ENCODE data around the gene SECTM1. TPM values are rescaled to one million over a fixed set of nuclear protein-coding genes. Genes with fewer than 3 reads are reported as not detected.

Gene SECTM1
- total RNA-seq, 1 donor from 2014 or later = not detected

DNA sequence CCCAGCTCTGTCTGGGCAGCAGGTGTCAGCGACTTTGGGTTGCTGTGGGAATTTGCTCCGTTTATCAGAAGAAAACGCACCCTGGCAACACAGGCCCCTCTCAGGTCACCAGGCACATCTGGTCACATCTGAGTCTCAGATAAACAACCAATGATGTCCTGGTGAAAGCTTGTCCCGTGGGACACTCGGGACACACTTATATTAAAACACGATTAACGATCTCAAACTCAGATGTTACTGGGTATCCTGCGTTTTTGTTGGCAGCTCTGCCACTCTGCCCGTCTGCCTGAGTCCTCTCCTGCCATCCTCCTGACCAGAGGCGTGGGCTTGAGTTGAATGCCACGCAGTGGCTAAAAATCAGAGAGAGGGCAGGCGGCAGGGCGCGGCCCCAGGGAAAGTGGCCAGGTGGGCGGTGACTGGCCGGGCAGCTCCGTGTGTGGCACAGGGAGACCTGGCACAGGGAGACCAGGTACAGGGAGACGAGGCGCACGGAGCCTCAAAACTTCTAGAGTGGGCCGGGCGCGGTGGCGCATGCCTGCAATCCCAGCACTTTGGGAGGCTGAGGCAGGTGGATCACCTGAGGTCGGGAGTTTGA is 2.1 kb downstream of the SECTM1 start:
- H3K27ac Mint-ChIP-seq = no peak overlapping the region

DNA sequence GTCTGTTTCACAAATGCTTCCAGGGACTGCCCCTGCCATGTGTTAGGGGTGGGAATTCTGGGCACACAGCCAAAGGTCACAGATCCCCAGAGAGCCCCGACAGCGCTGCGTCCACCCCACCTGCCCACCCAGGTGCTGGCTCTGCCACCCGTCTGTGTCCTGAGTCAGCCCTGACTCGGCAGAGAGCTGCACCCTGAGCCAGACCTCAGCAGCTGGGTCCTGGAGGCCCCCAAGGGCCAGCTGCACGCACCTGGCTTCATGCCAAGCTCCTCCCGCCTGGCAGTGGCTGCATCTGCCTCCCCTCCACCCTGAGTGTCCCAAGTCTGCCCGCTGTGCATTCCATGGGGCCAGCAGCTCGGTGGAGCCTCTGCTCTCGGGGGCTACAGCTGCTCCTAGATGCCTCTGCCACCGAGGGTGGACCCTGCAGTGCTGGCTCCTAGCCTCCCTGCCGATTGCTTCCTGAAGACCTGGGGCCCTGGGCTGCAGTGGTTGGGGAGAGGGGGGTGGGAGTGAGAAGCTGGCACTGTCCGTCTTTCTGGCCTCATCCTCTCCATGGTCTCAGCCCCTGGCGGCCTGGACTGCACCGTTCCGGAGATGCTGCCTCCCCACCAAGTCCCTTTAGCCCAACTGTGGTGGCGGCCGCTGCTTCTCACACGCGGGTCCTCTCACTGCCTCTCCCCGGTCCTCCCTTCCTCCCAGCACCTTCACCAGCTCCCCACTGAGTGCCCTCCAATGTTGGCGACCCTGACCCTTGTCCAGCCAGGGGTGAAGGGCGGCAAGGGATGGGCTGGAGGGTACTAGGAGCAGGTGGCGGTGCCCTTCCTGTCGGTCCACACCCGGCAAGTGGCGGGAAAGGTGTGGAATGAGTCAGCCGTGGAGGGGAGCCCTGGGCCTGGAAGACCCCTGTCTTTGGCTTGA is 3.0 kb downstream of the SECTM1 start:
- no peak for ATAC-seq (ENCODE audit: low read depth)
- peaks cover 18% of the 10 kb centered on the region for H3K27me3 Mint-ChIP-seq
- intact Hi-C loops (cut with micrococcal nuclease) = no loop called here
- DNase-seq = no peak
- no peaks in the 10 kb centered on the region for H3K9me3 Mint-ChIP-seq
- peaks cover 22% of the 10 kb centered on the region for H3K4me1 Mint-ChIP-seq
- TF ChIP-seq, protein P1, sequence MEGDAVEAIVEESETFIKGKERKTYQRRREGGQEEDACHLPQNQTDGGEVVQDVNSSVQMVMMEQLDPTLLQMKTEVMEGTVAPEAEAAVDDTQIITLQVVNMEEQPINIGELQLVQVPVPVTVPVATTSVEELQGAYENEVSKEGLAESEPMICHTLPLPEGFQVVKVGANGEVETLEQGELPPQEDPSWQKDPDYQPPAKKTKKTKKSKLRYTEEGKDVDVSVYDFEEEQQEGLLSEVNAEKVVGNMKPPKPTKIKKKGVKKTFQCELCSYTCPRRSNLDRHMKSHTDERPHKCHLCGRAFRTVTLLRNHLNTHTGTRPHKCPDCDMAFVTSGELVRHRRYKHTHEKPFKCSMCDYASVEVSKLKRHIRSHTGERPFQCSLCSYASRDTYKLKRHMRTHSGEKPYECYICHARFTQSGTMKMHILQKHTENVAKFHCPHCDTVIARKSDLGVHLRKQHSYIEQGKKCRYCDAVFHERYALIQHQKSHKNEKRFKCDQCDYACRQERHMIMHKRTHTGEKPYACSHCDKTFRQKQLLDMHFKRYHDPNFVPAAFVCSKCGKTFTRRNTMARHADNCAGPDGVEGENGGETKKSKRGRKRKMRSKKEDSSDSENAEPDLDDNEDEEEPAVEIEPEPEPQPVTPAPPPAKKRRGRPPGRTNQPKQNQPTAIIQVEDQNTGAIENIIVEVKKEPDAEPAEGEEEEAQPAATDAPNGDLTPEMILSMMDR (IDR thresholded peaks at IDR 0.05) = no peak
- H3K4me3 Mint-ChIP-seq = no peak overlapping the region
- CTCF ChIA-PET = no interaction called here
- POLR2A ChIA-PET = interaction anchor here (0.9 kb wide), 1 partner anchor 10 kb away, joined by 3 read pairs; no protein-coding TSS in a partner anchor
- H3K36me3 Mint-ChIP-seq (ENCODE audit: low read depth) = no peaks in the 10 kb centered on the region
- H3K27ac Mint-ChIP-seq = no peak overlapping the region

More for the DNA sequence above, 2.1 kb downstream of the SECTM1 start:
- intact Hi-C loops (cut with micrococcal nuclease) = no loop called here
- ChIA-PET CTCF (no interaction called here), POLR2A (interaction anchor here (0.9 kb wide), 1 partner anchor 9 kb away, joined by 3 read pairs; no protein-coding TSS in a partner anchor)
- no peaks in the 10 kb centered on the region for H3K9me3 Mint-ChIP-seq
- H3K4me1 Mint-ChIP-seq = peaks cover 28% of the 10 kb centered on the region
- ATAC-seq (ENCODE audit: low read depth) = no peak
- H3K27me3 Mint-ChIP-seq = peaks cover 18% of the 10 kb centered on the region
- no peak for DNase-seq
- TF ChIP-seq, protein P1 (IDR thresholded peaks at IDR 0.05) = no peak
- no peak overlapping the region for H3K4me3 Mint-ChIP-seq
- H3K36me3 Mint-ChIP-seq (ENCODE audit: low read depth) = no peaks in the 10 kb centered on the region

DNA sequence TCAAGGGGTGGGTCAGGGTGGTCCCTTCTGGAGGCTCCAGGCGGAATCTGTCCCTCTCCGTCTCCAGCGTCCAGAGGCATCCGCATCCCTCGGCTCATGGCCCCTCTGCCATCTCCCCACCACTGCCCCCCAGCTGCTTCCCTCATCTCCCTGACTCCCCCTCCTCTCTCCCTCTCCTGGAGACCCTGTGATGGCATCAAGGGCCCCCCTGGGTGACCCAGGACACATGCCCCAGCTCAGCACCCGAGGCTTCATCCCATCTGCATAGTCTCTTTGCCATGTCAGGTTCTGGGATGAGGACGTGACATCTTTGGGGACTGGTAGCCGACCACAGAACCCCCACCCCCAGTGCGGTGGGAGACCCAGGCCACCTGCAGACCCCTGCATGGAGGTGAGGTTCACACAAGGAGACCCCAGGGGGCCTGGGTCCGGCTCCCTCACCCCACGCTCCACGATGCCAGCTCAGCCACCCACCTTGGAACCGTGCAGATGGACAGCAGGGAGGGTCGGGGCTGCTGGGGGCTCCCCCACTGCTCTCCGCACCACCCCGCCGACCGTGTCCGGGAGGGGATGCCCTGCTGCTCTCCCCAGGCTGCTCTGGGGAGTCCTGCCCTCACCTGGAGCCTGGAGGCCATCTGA is 3.8 kb downstream of the SECTM1 start:
- DNase-seq (no peak), ATAC-seq (ENCODE audit: low read depth) (no peak)
- H3K9me3 Mint-ChIP-seq = no peaks in the 10 kb centered on the region
- peaks cover 15% of the 10 kb centered on the region for H3K4me1 Mint-ChIP-seq
- H3K27ac Mint-ChIP-seq = no peak overlapping the region
- H3K4me3 Mint-ChIP-seq = no peak overlapping the region
- H3K27me3 Mint-ChIP-seq = peaks cover 18% of the 10 kb centered on the region
- CTCF ChIA-PET = no interaction called here
- H3K36me3 Mint-ChIP-seq (ENCODE audit: low read depth) = no peaks in the 10 kb centered on the region
- intact Hi-C loops (cut with micrococcal nuclease) = no loop called here
- TF ChIP-seq, protein P1 (IDR thresholded peaks at IDR 0.05) = no peak
- POLR2A ChIA-PET = no interaction called here

DNA sequence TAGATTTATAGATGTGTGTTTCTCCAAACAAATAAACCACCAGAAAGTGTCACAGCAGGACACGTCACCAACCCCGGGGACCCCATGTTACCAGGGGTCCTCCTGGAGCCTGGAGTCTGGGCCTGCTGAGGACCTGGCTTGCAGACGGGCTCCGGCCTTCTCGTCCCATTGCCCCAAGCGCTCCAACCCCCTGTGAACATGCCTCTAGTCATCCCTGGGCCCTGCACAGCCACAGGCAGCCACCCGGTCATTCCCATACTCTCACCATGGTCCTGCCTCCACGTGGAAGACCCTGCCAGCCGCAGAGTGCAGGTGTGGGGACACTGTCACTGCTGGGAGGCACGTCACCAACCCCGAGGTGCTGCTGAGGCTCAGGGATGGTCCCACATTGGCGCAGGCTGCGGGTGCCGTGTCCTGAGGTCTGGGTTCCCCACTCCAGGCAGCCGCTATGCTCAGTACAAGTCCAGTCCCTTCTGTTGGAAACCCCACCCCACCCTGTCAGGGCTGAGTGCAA is 4.5 kb downstream of the SECTM1 start:
- ChIA-PET CTCF (no interaction called here), POLR2A (no interaction called here)
- TF ChIP-seq, protein P1 (IDR thresholded peaks at IDR 0.05) = no peak
- DNase-seq (no peak), ATAC-seq (ENCODE audit: low read depth) (no peak)
- Mint-ChIP-seq H3K36me3 (ENCODE audit: low read depth) (no peaks in the 10 kb centered on the region), H3K27me3 (peaks cover 20% of the 10 kb centered on the region), H3K4me1 (peaks cover 8% of the 10 kb centered on the region), H3K27ac (no peak overlapping the region), H3K4me3 (no peak overlapping the region), H3K9me3 (no peaks in the 10 kb centered on the region)
- intact Hi-C loops (cut with micrococcal nuclease) = no loop called here

Measured in activated B cell treated with CpG ODN at 0.5 μM for 24 hours (primary cell).